Tibial artery (tissue), 4 donors: ENCODE measurements around the gene NDUFAF8.

Source experiments
- DNase-seq, 2 donors: peaks; one replicate each; pipeline ENCODE4 v3.0.0-alpha.2; 2019
- H3K27ac ChIP-seq, 2 donors: fragments of 200-600 bp; sonication (generic) in 1 of 2; 1 replicate in 1 of 2; 2 replicates in 1 of 2; pipeline ENCODE4 v1.5.1; 2018 to 2019; ENCODE audit warnings: mild to moderate bottlenecking in 1 of 2
- H3K27me3 ChIP-seq, 2 donors: fragments of 200-600 bp; sonication (generic) in 1 of 2; one replicate each; pipeline versions ENCODE4 v1.5.1 to v1.6.0; 2016 to 2019
- H3K36me3 ChIP-seq, 3 donors: fragments of 200-600 bp; sonication (generic) in 2 of 3; one replicate each; pipeline ENCODE4 v1.5.1; 2016 to 2019; ENCODE audit warnings: mild to moderate bottlenecking in 2 of 3
- H3K4me1 ChIP-seq, 4 donors: fragments of 200-600 bp; sonication (generic) in 2 of 4; 1 replicate in 3 of 4; 2 replicates in 1 of 4; pipeline ENCODE4 v1.5.1; 2016 to 2019
- H3K4me3 ChIP-seq, 2 donors: fragments of 200-600 bp; sonication (generic) in 1 of 2; 1 replicate in 1 of 2; 2 replicates in 1 of 2; pipeline ENCODE4 v1.5.1; 2018 to 2019; ENCODE audit warnings: mild to moderate bottlenecking in 2 of 2
- H3K9me3 ChIP-seq, 3 donors: fragments of 200-600 bp; sonication (generic) in 1 of 3; one replicate each; pipeline ENCODE4 v1.5.1; 2016 to 2019
- CTCF ChIP-seq, 2 experiments: fragments of 200-600 bp in 1 of 2; fragments of 450-650 bp in 1 of 2; IDR thresholded peaks; one replicate each; pipeline ENCODE4 v1.5.1; 2017 to 2019; ENCODE audit warnings: antibody characterized with exemption in 2 of 2, mild to moderate bottlenecking in 1 of 2, moderate library complexity in 1 of 2
- intact Hi-C: fragments of 100-400 bp; cut with DNase I; formaldehyde crosslinking; loops from one replicate; pipeline ENCODE4 v1.15.0; 2023; ENCODE audit warnings: low total_unique reads

Gene NDUFAF8

GRCh38 chr17:81246679-81247338 lies 7.7 kb downstream of the NDUFAF8 start:
- H3K4me3 ChIP-seq, result no peak overlapping the region
- DNase-seq, result no peak
- H3K36me3 ChIP-seq, result peaks cover 17 to 53% (median 31%) of the 10 kb centered on the region in 3 donors
- intact Hi-C loops, result no loop called here
- H3K27ac ChIP-seq, result no peak overlapping the region
- no peaks in the 10 kb centered on the region for H3K27me3 ChIP-seq
- H3K9me3 ChIP-seq, result no peaks in the 10 kb centered on the region
- H3K4me1 ChIP-seq, result peaks cover 0 to 6% (median 0%) of the 10 kb centered on the region in 4 donors
- TF ChIP-seq CTCF (IDR thresholded peaks at IDR 0.05), result no peak

- no peak for DNase-seq
These were observed 8.3 kb downstream of the NDUFAF8 start for GRCh38 chr17:81247339-81247990.

GRCh38 chr17:81248649-81249048 lies 9.5 kb downstream of the NDUFAF8 start:
- Histone ChIP-seq H3K27ac (no peak overlapping the region), H3K4me1 (no peaks in the 10 kb centered on the region), H3K9me3 (no peaks in the 10 kb centered on the region), H3K4me3 (no peak overlapping the region), H3K27me3 (no peaks in the 10 kb centered on the region), H3K36me3 (peaks cover 21 to 61% (median 43%) of the 10 kb centered on the region in 3 donors)
- no peak for TF ChIP-seq CTCF (IDR thresholded peaks at IDR 0.05)
- DNase-seq, result no peak
- intact Hi-C loops, result no loop called here

More at GRCh38 chr17:81247339-81247990, 8.3 kb downstream of the NDUFAF8 start:
- no peak overlapping the region for H3K4me3 ChIP-seq
- intact Hi-C loops, result no loop called here
- H3K36me3 ChIP-seq, result peaks cover 21 to 56% (median 38%) of the 10 kb centered on the region in 3 donors
- TF ChIP-seq CTCF (IDR thresholded peaks at IDR 0.05), result no peak
- no peaks in the 10 kb centered on the region for H3K9me3 ChIP-seq
- no peaks in the 10 kb centered on the region for H3K4me1 ChIP-seq
- no peak overlapping the region for H3K27ac ChIP-seq
- H3K27me3 ChIP-seq, result no peaks in the 10 kb centered on the region

- Histone ChIP-seq H3K4me3 (no peak overlapping the region), H3K27me3 (no peaks in the 10 kb centered on the region), H3K4me1 (peaks cover 0 to 2% (median 0%) of the 10 kb centered on the region in 4 donors), H3K36me3 (peaks cover 21 to 61% (median 43%) of the 10 kb centered on the region in 3 donors), H3K27ac (no peak overlapping the region), H3K9me3 (no peaks in the 10 kb centered on the region)
- intact Hi-C loops, result loop anchor here (5.0 kb wide), 2 partner anchors 233 to 353 kb away; no protein-coding TSS in a partner anchor
- no peak for DNase-seq
- no peak for TF ChIP-seq CTCF (IDR thresholded peaks at IDR 0.05)
These were observed 10.3 kb downstream of the NDUFAF8 start for GRCh38 chr17:81249223-81250040.

- Histone ChIP-seq H3K27me3 (no peaks in the 10 kb centered on the region), H3K4me1 (peaks cover 0 to 13% (median 10%) of the 10 kb centered on the region in 4 donors), H3K27ac (no peak overlapping the region), H3K36me3 (peaks cover 21 to 55% (median 43%) of the 10 kb centered on the region in 3 donors), H3K9me3 (no peaks in the 10 kb centered on the region), H3K4me3 (no peak overlapping the region)
- DNase-seq, result no peak
- TF ChIP-seq CTCF (IDR thresholded peaks at IDR 0.05), result no peak
- intact Hi-C loops, result loop anchor here (5.0 kb wide), 2 partner anchors 232 to 352 kb away; no protein-coding TSS in a partner anchor
These were observed 11.4 kb downstream of the NDUFAF8 start for GRCh38 chr17:81250286-81251093.
